HG03045 (cell line): Measurements from ENCODE around the gene NEDD4.
"Not testable (repeated sequence)": the region's sequence is repeated elsewhere in the genome, so short reads cannot be mapped to it uniquely, and the experiment has no call there.

Source experiments
- ATAC-seq: cut with Tn5 transposase; IDR thresholded peaks from one replicate; pipeline ENCODE4 v1.9.1; 2021; ENCODE audit warnings: mild to moderate bottlenecking, moderate library complexity; ENCODE audit not compliant: unreplicated experiment

The NEDD4 gene

GRCh38 chr15:55993111-55993803, at the start of gene NEDD4:
TSS of gene NEDD4 (minus strand) at chr15:55993612. CDS start at chr15:55993555, 57 bp downstream.
- peak; percentile 91 for ATAC-seq

DNA sequence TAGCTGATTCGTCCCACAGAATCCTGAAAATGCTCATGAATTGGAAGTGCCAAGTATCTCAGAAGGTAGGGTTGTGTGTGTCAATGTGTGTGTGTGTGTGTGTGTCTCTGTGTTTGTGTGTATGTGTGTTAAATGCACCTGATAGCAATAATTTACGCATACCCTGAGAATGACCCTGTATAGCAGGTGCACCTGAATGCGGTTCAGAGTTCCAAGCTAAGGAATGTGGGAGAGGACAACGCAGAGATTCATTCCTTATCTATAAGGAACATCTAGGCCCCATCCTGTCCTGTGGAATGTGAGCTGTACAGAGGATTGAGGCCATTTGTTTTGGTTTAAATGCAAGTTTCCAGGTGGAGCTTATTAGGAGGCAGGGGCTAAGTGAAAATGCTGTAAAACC, 49.1 kb upstream of the NEDD4 start:
- ATAC-seq, result no peak

DNA sequence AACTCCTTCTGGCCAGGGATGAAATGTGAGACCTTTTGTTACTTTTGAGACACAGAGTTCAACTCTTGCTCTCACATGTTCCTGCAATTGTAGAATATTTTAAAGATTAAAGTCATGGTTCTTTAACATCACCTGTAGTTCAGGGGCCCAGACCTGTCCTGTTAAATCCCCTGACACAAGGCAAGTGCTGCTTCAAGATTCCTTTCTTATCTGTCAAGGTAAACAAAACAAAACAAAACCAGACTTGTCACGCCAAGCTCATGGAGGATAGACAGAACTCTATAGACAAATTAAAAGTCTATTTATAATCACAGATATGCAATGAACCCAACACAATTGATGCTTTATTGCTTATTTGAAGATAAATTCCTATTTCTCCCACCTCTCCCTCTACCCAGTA, 48.6 kb upstream of the NEDD4 start:
- ATAC-seq, result no peak

DNA sequence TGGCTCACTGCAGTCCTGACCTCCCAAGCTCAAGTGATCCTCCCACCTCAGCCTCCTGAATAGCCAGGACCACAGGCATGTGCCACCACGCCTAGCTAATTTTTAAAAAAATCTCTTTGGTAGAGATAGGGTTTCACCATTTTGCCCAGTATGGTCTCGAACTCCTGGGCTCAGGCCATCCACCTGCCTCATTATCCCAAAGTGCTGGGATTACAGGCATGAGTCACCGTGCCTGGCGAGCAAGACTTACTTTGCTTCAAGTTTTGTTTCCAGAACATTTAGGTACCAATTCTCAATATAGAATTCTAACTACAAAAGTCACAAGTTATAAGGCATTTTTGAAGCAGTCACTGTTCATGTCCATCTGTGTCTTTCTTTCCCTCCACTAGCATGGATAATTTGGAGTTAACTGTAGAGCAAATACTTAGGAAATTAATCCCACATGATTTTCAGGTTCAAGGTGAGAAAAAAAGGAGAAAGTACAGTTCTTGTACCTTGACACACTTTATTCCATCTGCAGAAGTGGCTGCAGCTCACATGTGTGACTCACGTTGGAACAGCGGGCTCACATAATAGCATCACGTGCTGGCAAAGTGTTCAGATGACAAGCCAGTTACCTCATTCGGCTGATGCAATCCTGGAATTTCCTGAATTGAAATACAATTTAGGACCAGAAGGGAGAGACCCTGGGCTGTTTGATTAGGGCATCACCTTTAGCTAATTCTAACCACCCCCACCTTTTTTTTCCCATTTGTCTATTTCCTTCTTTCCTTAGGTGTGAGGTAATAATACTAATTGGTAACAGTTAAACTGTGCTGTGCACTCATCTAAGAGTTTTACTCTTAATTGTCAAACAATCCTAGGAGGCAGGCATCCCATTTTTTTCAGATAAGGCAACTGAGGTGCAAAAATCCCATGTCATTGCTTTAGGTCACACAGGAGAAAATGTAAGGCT, 46.9 kb upstream of the NEDD4 start:
- ATAC-seq, result no peak

DNA sequence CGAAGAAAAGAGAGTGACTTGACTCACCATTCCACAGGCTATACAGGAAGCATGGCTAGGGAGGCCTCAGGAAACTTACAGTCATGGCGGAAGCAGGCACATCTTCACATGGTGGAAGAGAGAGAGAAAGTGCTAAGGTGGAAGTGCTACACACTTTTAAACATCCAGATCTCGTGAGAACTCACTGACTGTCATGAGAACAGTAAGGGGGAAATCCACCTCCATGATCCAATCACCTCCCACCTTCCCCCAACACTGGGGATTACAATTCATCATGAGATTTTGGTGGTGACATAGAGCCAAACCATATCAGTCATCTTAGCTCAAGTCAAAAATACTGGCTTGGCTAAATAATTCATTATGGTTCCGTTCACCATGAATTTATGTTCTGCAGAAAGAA, 45.3 kb upstream of the NEDD4 start:
- no peak for ATAC-seq

DNA sequence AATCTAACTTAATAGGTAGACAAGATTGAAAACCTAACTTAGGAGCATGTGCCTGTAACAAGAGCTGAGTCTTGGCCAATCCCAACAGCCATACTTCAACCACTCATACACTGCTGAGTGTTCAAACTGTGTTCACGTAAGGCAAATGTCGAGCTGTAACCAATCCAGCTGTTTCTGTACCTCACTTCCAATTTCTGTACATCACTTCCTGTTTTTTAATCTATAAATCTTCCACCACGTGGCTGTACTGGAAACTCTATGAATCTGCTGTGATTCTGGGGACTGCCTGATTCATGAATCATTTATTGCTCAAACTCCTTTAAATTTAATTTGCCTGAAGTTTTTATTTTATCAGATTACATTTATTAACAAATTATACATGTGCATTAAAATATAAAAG, 44.6 kb upstream of the NEDD4 start:
- ATAC-seq, result no peak

DNA sequence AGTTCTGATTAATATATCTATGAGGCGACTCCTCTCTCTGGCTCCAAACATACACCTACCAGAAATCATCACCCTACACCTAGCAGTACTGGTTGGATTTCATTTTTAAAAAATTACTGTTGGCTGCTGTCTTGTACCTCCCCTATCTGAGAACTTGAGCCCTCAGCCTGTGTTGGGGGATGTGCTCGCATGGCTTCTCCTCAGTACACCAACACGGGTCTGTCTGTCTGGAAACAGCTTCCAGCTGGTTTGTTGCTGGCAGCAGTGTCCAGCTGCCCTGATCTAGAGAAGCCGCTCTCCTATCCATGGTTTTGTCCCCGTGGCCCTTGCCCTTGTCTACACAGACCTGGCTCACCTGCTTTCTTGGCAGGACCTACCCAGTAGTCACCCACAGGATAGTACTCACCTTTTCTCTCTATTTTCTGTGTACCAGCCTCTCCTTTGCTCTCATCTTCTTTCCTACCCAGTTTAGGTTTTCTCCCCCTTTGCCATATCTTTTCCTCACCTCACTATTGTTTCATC, 43.2 kb upstream of the NEDD4 start:
- no peak for ATAC-seq

DNA sequence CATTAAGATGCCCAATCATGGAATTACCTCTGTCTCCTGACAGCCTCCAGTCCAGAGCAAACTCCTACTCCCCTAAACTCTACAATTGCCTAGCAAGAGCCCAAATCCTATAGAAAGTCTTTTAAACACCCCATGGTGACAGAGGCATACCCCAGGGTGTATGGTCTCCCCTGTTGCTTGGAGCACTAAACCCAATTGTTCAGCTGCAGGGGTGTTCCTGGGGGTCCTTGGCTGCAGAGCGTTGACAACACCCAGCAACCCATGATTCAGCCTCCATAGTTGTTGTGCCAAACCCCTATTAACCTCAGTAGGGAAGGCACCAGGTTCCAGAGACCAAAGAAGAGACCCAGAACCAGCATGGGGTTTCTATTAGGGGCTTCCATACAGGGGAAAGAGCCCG, 41.8 kb upstream of the NEDD4 start:
- no peak for ATAC-seq

DNA sequence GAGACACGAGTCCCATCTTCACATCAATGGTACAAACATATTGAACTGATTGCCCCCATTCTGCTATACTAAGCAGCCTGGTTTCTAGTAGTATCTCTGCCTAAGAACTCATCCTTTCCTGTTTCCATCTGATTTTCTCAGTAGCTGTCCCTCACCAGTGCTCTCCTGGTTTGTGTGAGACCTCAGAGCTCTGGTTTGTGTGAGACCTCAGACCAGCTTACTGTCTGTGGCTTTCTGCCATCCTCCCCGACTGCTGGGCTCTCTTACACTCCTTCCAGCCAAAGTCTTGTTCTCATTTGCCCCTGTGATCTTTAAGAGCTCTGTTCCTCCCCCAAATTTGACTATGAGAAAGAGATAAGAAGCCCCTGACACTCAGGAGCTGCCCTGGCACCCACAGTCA, 41.1 kb upstream of the NEDD4 start:
- no peak for ATAC-seq

DNA sequence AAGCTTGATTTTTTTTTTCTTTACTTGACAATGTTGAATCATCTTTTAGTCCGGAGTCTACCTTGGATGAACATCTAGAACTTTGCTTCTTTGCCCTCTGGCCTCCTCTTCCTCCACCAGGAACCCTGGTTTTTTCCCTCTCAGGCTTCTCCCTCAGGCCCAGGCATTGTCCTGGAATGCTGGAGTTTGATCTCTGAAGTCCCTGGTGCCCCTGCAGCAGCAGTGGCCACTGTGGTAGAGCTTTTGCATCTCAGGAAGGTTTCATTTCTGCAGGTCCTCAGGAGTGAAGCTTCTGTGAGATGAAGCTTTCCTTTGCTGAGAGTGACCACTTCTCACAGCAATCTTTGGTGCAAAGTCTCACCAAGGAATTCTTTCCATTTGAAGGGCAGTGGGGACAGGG, 39.0 kb upstream of the NEDD4 start:
- ATAC-seq, result no peak

DNA sequence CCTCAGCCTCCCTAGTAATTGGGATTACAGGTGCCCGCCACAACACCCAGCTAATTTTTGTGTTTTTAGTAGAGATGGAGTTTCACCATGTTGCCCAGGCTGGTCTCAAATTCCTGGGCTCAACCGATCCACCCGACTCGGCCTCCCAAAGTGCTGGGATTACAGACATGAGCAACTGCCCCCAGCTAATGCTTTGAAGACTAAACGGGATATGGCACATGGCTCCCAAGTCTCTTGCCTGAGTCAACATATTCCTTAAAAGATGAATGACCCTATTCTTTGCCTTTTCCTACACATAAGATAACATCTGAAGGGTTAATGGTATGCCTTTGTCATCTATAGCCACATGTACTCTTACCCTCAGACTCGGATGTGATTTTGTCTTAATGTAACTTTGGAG, 38.4 kb upstream of the NEDD4 start:
- no peak for ATAC-seq

DNA sequence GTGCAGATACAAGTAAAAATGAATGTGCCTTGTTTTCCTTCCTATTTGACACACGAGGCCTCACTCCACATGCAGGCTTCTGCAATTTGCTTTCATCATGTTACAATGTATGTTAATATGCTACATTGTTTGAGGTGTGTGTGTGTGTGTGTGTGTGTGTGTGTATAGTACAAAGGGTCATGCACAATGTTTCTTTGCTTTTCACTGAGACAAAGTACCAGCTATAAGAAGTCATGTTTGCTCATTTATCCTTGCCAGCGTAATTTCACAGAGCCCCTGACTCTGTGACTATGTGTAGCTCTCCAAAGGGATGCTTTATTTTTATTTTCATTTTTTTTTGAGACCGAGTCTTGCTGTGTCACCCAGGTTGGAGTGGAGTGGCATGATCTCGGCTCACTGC, 38.0 kb upstream of the NEDD4 start:
- ATAC-seq, result no peak

- no peak for ATAC-seq
These were observed 35.0 kb upstream of the NEDD4 start for GRCh38 chr15:56028430-56028829.

DNA sequence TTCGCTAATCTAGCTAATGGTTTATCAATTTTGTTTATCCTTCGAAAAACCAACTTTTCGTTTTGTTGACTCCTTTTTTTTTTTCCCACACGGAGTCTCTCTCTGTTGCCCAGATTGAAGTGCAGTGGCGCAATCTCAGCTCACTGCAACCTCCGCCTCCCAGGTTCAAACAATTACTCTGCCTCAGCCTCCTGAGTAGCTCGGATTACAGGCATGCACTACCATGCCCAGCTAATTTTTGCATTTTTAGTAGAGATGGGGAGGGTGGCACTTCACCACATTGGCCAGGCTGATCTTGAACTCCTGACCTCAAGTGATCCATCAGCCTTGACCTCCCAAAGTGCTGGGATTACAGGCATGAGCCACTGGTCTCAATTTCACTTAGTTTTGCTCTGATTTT, 29.7 kb upstream of the NEDD4 start:
- ATAC-seq, result not testable (repeated sequence)

DNA sequence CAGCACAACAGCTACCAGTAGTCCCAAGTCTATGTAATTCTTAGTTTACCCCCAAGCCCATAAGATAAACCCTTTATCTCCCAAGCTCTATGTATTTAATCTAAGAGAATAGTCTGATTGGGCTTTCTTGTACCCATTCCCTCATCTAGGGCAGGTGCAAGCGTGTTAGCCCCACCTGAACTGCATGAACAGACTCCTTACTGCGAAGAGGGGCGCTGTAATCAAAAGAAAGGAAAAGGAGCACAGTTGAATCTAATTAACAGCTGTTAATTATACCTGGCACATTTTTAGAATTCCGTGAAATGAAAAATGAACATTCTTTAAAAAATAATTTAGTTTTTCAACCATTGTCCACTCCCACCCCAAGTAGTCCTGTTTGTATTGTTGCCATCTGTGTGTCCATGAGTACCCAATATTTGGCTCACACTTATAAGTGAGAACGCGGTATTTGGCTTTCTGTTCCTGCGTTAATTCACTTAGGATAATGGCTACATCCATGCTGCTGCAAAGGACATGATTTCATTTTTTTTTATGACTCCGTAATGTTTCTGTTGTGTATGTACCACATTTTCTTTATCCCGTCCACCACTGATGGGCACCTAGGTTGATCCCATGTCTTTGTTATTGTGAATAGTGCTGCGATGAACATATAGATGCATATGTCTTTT, 26.5 kb upstream of the NEDD4 start:
- no peak for ATAC-seq

DNA sequence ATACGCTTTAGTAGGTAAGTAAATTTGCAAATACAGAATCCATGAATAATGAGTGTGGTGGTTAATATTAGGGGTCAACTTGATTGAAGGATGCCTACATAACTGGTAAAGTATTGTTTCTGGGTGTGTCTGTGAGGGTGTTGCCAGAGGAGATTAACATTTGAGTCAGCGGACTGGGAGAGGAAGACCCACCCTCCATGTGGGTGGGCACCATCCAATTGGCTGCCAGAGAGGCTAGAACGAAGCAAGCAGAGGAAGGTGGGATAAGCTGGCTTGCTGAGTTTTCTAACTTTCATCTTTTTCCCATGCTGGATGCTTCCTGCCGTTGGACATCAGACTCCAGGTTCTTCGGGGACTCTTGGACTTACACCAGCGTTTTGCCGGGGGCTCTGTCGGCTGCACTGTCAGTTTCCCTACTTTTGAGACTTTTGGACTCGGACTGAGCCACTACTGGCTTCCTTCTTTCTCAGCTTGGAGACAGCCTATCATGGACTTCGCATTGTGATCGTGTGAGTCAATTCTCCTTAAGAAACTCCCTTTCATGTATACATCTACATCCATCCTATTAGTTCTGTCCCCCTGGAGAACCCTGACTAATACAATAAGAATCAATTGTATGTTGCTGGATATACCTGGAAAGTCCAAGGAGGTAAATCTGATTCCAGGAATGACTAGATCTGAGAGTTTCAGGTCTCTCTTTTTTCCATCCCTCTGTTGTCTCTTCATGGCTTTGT, 25.8 kb upstream of the NEDD4 start:
- no peak for ATAC-seq

DNA sequence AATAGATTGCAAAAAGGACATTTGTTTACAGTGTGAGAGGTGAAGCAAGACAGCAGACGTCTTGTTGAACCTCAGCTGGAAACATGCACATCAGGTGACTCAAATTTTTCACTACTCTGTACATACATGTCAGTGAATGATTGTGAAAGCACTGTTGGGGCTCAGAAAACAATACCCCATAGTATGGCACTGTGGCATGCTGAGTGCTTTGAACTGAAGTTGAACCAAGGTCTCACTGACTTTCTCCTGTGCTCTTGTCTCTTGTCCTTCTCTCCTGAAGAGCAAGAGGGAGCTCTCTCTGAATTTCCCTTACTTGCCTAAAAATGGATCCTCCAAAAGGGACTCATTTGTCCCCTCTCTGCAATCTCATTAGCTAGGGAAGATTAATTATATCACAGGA, 24.5 kb upstream of the NEDD4 start:
- no peak for ATAC-seq

GRCh38 chr15:56017511-56017910, 24.1 kb upstream of the NEDD4 start:
- ATAC-seq, result no peak

GRCh38 chr15:56016281-56016680, 22.9 kb upstream of the NEDD4 start:
- ATAC-seq, result no peak

GRCh38 chr15:56014677-56015076, 21.3 kb upstream of the NEDD4 start:
- ATAC-seq, result no peak

GRCh38 chr15:56007053-56007452, 13.6 kb upstream of the NEDD4 start:
- not testable (repeated sequence) for ATAC-seq
